ENCODE measurements around the gene MAP4K2. TPM values are rescaled to one million over a fixed set of nuclear protein-coding genes. Genes with fewer than 3 reads are reported as not detected.

The MAP4K2 gene
- total and polyA plus RNA-seq, 9 of the 15 experiments (the other 6 are each of a cell fraction or from before 2014, with no cell fraction given), result 0.13 to 14.5 (median 7.3) TPM

- TF ChIP-seq GATA2 (CRISPR knock-in tag; IDR thresholded peaks at IDR 0.05) (peak; percentile 86), HINFP (tag; conservative IDR thresholded peaks at IDR 0.05; ENCODE audit: low read depth) (no peak), TBP (optimal IDR thresholded peaks at IDR 0.05; ENCODE audit: low read depth, low read length) (no peak), CXXC5 (CRISPR knock-in tag; IDR thresholded peaks at IDR 0.05) (peak; percentile 74), ZNF354B (CRISPR knock-in tag; IDR thresholded peaks at IDR 0.05) (no peak), MYC (IDR thresholded peaks at IDR 0.05; ENCODE audit: low read depth, low read length) (peak; percentile 61; the same call in 1 of the 2 replicates), MYC (CRISPR knock-in tag; IDR thresholded peaks at IDR 0.05; ENCODE audit: borderline replicate concordance, low read depth) (no peak), RBM17 (IDR thresholded peaks at IDR 0.05; ENCODE audit: borderline replicate concordance, low read depth, low read length) (no peak), MIER1 (IDR thresholded peaks at IDR 0.05; ENCODE audit: low read depth) (no peak), MCM2 (IDR thresholded peaks at IDR 0.05; ENCODE audit: low read depth) (no peak), ZNF592 (IDR thresholded peaks at IDR 0.05) (peak; percentile 87), LCOR (CRISPR knock-in tag; IDR thresholded peaks at IDR 0.05) (peak; percentile 62; the same call in 1 of the 2 replicates), NR2C2 (CRISPR knock-in tag; IDR thresholded peaks at IDR 0.05) (no peak), NR2C2 (tag; IDR thresholded peaks at IDR 0.05) (no peak), DMBX1 (CRISPR knock-in tag; IDR thresholded peaks at IDR 0.05; ENCODE audit: borderline replicate concordance) (no peak), ZNF124 (CRISPR knock-in tag; IDR thresholded peaks at IDR 0.05) (no peak), L3MBTL2 (IDR thresholded peaks at IDR 0.05) (peak; percentile 97), TCF7L2 (IDR thresholded peaks at IDR 0.05; ENCODE audit: low read depth, low read length) (no peak), ZNF140 (CRISPR knock-in tag; IDR thresholded peaks at IDR 0.05) (no peak)
- TF ChIP-seq, protein P1, sequence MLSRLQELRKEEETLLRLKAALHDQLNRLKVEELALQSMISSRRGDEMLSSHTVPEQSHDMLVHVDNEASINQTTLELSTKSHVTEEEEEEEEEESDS (CRISPR knock-in tag; IDR thresholded peaks at IDR 0.05), result no peak
- TF ChIP-seq, protein P2, sequence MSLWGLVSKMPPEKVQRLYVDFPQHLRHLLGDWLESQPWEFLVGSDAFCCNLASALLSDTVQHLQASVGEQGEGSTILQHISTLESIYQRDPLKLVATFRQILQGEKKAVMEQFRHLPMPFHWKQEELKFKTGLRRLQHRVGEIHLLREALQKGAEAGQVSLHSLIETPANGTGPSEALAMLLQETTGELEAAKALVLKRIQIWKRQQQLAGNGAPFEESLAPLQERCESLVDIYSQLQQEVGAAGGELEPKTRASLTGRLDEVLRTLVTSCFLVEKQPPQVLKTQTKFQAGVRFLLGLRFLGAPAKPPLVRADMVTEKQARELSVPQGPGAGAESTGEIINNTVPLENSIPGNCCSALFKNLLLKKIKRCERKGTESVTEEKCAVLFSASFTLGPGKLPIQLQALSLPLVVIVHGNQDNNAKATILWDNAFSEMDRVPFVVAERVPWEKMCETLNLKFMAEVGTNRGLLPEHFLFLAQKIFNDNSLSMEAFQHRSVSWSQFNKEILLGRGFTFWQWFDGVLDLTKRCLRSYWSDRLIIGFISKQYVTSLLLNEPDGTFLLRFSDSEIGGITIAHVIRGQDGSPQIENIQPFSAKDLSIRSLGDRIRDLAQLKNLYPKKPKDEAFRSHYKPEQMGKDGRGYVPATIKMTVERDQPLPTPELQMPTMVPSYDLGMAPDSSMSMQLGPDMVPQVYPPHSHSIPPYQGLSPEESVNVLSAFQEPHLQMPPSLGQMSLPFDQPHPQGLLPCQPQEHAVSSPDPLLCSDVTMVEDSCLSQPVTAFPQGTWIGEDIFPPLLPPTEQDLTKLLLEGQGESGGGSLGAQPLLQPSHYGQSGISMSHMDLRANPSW (CRISPR knock-in tag; IDR thresholded peaks at IDR 0.05), result no peak
These were observed 48.7 kb downstream of the MAP4K2 start (continued) for GRCh38 chr11:64754124-64754918.

Data from K562 (cell line).